ELR (cell line): ENCODE results near the gene RELB.
"Not testable (repeated sequence)": the region's sequence is repeated elsewhere in the genome, so short reads cannot be mapped to it uniquely, and the experiment has no call there.

ENCODE experiments used
- DNase-seq: peaks from one replicate; pipeline ENCODE4 v3.0.0-alpha.2; 2015; ENCODE audit warnings: low read depth

The RELB gene

GRCh38 chr19:45001087-45001739 lies at the start of gene RELB:
Gene RELB, plus strand, starts transcription at chr19:45001464. Its CDS starts 116 bp downstream, at chr19:45001580.
- DNase-seq: peak; percentile 91

GRCh38 chr19:44954278-44954648 lies 47.0 kb upstream of the RELB start:
- no peak for DNase-seq

GRCh38 chr19:44954649-44955504 lies 46.4 kb upstream of the RELB start, which contains the start of gene CLPTM1:
Gene CLPTM1, plus strand, starts transcription at chr19:44955380. Its CDS starts 16 bp downstream, at chr19:44955396.
- peak; percentile 97 for DNase-seq

GRCh38 chr19:44955505-44956439 lies 45.5 kb upstream of the RELB start:
- DNase-seq: peak; percentile 31

- DNase-seq: no peak
These were observed 43.7 kb upstream of the RELB start for GRCh38 chr19:44957526-44957925.

- no peak for DNase-seq
These were observed 43.2 kb upstream of the RELB start for GRCh38 chr19:44958090-44958489.

GRCh38 chr19:44959691-44960090 lies 41.6 kb upstream of the RELB start:
- DNase-seq: no peak

GRCh38 chr19:44960906-44961728 lies 40.1 kb upstream of the RELB start:
- DNase-seq: no peak

- DNase-seq: no peak
These were observed 39.4 kb upstream of the RELB start for GRCh38 chr19:44961821-44962220.

- DNase-seq: no peak
These were observed 33.1 kb upstream of the RELB start for GRCh38 chr19:44968118-44968517.

- no peak for DNase-seq
These were observed 32.6 kb upstream of the RELB start for GRCh38 chr19:44968670-44969069.

GRCh38 chr19:44969437-44969836 lies 31.8 kb upstream of the RELB start:
- DNase-seq: no peak

GRCh38 chr19:44971451-44971850 lies 29.8 kb upstream of the RELB start:
- DNase-seq: not testable (repeated sequence)

GRCh38 chr19:44972802-44973201 lies 28.5 kb upstream of the RELB start:
- DNase-seq: no peak

GRCh38 chr19:44973982-44974735 lies 27.1 kb upstream of the RELB start:
- no peak for DNase-seq

- no peak for DNase-seq
These were observed 26.4 kb upstream of the RELB start for GRCh38 chr19:44974857-44975256.

GRCh38 chr19:44975444-44975843 lies 25.8 kb upstream of the RELB start:
- no peak for DNase-seq

- no peak for DNase-seq
These were observed 17.3 kb upstream of the RELB start for GRCh38 chr19:44984005-44984404.

- DNase-seq: no peak
These were observed 15.8 kb upstream of the RELB start for GRCh38 chr19:44985445-44985844.

GRCh38 chr19:44986389-44986788 lies 14.9 kb upstream of the RELB start:
- DNase-seq: no peak
